NCI-H2081 treated with DMSO at 0.1 percent for 48 hours (cell line): ENCODE measurements around the gene THRAP3.
"Not testable (repeated sequence)": the region's sequence is repeated elsewhere in the genome, so short reads cannot be mapped to it uniquely, and the experiment has no call there.

Experiments used
- DNase-seq: peaks from one replicate; lab custom pipeline; 2025; lab: John Stamatoyannopoulos, UW

Gene THRAP3

GRCh38 chr1:36207339-36207738 is 16.9 kb upstream of the THRAP3 start:
- no peak for DNase-seq

GRCh38 chr1:36208978-36209703 is 15.1 kb upstream of the THRAP3 start:
- no peak for DNase-seq

GRCh38 chr1:36211307-36211706 is 12.9 kb upstream of the THRAP3 start:
- no peak for DNase-seq

GRCh38 chr1:36211841-36212240 is 12.4 kb upstream of the THRAP3 start:
- DNase-seq, result no peak

GRCh38 chr1:36212782-36213181 is 11.5 kb upstream of the THRAP3 start:
- no peak for DNase-seq

GRCh38 chr1:36217670-36218069 is 6.6 kb upstream of the THRAP3 start:
- no peak for DNase-seq

GRCh38 chr1:36221901-36222300 is 2.3 kb upstream of the THRAP3 start:
- not testable (repeated sequence) for DNase-seq

GRCh38 chr1:36222481-36223380 is 1.5 kb upstream of the THRAP3 start:
- no peak for DNase-seq

- no peak for DNase-seq
Observed at GRCh38 chr1:36223381-36223995, 755 bp upstream of the THRAP3 start.

GRCh38 chr1:36224537-36225282 is 467 bp downstream of the THRAP3 start:
- peak; percentile 85 for DNase-seq

GRCh38 chr1:36225283-36225899 is 1.1 kb downstream of the THRAP3 start:
- DNase-seq, result no peak

GRCh38 chr1:36230279-36230678 is 6.0 kb downstream of the THRAP3 start:
- not testable (repeated sequence) for DNase-seq

- DNase-seq, result no peak
Observed at GRCh38 chr1:36231191-36231590, 6.9 kb downstream of the THRAP3 start.

- DNase-seq, result no peak
Observed at GRCh38 chr1:36232212-36233095, 8.2 kb downstream of the THRAP3 start.

- no peak for DNase-seq
Observed at GRCh38 chr1:36236302-36236701, 12.1 kb downstream of the THRAP3 start.

GRCh38 chr1:36238433-36238832 is 14.2 kb downstream of the THRAP3 start:
- no peak for DNase-seq

- no peak for DNase-seq
Observed at GRCh38 chr1:36239941-36240637, 15.8 kb downstream of the THRAP3 start.

- no peak for DNase-seq
Observed at GRCh38 chr1:36247538-36247937, 23.3 kb downstream of the THRAP3 start.

- no peak for DNase-seq
Observed at GRCh38 chr1:36248250-36248894, 24.1 kb downstream of the THRAP3 start.
